AG04450 (cell line): ENCODE measurements around the gene TSPAN33. TPM values are rescaled to one million over a fixed set of nuclear protein-coding genes. Genes with fewer than 3 reads are reported as not detected.

ENCODE experiments used
- CTCF ChIA-PET: fragments of 300-600, 350-600 bp; formaldehyde crosslinking; extraction: SDS; loops from one replicate; lab custom pipeline; 2022; ENCODE audit warnings: antibody characterized with exemption, inconsistent platforms; lab: Charles Lee
- POLR2A ChIA-PET: fragments of 350-600 bp; formaldehyde crosslinking; extraction: SDS; loops from one replicate; lab custom pipeline; 2021; ENCODE audit warnings: antibody characterized with exemption, inconsistent platforms; lab: Yijun Ruan, JAX
- DNase-seq: peaks from one replicate; pipeline ENCODE4 v3.0.0-alpha.2; 2011; ENCODE audit warnings: low read depth, low spot score
- H3K27ac ChIP-seq: one replicate; pipeline ENCODE4 v1.5.1; 2012; ENCODE audit warnings: low read depth, low read length, control low read depth
- H3K27me3 ChIP-seq: one replicate; pipeline ENCODE4 v1.6.0; 2012; ENCODE audit warnings: low read length; ENCODE audit not compliant: control insufficient read depth, insufficient read depth
- H3K4me3 ChIP-seq: 2 replicates; pipeline ENCODE4 v1.5.1; 2011; ENCODE audit warnings: mild to moderate bottlenecking, low read depth, low read length, control low read depth
- H3K9me3 ChIP-seq: 2 replicates; pipeline ENCODE4 v1.5.1; 2012; ENCODE audit warnings: low read length; ENCODE audit not compliant: control insufficient read depth, insufficient read depth
- polyA plus RNA-seq: library from polyadenylated mRNA; depleted of rRNA; stranded (reverse); fragments of >200 nt; gene quantifications from 2 replicates; pipeline ENCODE4 v1.2.3, GENCODE V29; 2011
- TF ChIP-seq, protein P1 (sequence below): IDR thresholded peaks from 2 replicates; pipeline ENCODE4 v1.5.1; 2011; ENCODE audit warnings: low read depth, low read length, control low read depth, inconsistent platforms

TSPAN33 gene
- polyA plus RNA-seq, 1 experiment = 0.88 TPM

DNA sequence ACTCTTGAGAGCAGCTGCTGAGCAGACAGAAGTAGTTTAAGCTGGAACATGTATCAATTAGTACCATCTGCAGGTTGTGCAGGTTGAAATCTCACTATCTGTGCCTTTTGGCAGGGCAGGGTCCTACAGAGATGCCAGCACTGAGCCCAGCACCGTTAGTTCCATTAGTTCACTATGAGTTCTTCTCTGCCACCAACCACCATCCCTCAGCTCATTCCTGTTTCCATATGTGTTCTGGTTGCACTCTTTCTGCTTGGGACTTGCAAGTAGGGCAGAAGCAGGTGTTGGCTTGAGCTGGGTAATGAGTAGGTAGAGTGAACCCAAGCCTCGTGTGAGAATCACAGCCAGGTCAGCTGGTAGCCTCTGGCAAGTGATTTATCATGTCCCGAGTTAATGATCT, 46.8 kb downstream of the TSPAN33 start:
- ChIA-PET CTCF (interaction anchor here (2.1 kb wide), 1 partner anchor 28 kb away, joined by 15 read pairs; no protein-coding TSS in a partner anchor), POLR2A (no interaction called here)
- no peak overlapping the region for H3K27ac ChIP-seq
- H3K9me3 ChIP-seq = no peaks in the 10 kb centered on the region
- peaks cover 3% of the 10 kb centered on the region for H3K27me3 ChIP-seq
- DNase-seq = no peak
- TF ChIP-seq, protein P1, sequence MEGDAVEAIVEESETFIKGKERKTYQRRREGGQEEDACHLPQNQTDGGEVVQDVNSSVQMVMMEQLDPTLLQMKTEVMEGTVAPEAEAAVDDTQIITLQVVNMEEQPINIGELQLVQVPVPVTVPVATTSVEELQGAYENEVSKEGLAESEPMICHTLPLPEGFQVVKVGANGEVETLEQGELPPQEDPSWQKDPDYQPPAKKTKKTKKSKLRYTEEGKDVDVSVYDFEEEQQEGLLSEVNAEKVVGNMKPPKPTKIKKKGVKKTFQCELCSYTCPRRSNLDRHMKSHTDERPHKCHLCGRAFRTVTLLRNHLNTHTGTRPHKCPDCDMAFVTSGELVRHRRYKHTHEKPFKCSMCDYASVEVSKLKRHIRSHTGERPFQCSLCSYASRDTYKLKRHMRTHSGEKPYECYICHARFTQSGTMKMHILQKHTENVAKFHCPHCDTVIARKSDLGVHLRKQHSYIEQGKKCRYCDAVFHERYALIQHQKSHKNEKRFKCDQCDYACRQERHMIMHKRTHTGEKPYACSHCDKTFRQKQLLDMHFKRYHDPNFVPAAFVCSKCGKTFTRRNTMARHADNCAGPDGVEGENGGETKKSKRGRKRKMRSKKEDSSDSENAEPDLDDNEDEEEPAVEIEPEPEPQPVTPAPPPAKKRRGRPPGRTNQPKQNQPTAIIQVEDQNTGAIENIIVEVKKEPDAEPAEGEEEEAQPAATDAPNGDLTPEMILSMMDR = no peak
- H3K4me3 ChIP-seq = no peak overlapping the region

DNA sequence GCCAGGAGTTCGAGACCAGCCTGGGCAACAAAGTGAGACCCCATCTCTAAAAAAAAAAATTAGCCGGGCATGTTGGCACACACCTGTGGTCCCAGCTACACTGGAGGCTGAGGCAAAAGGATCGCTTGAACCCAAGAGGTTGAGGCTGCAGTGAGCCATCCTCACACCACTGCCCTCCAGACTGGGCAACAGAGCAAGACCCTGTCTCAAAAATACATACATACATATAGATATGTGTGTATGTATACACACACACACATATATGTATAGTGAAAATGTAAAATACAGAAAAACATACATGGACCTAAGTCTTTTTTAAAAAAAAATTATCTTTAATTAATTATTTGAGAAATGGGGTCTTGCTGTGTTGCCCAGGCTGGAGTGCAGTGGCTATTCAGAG, 49.4 kb downstream of the TSPAN33 start:
- no peak overlapping the region for H3K4me3 ChIP-seq
- TF ChIP-seq, protein P1 = no peak
- ChIA-PET POLR2A (no interaction called here), CTCF (interaction anchor here (0.9 to 2.6 kb wide), 5 partner anchors 17 to 102 kb away, joined by 3 to 12 read pairs (median 4); no protein-coding TSS in a partner anchor)
- no peaks in the 10 kb centered on the region for H3K9me3 ChIP-seq
- no peaks in the 10 kb centered on the region for H3K27me3 ChIP-seq
- H3K27ac ChIP-seq = no peak overlapping the region
- no peak for DNase-seq

DNA sequence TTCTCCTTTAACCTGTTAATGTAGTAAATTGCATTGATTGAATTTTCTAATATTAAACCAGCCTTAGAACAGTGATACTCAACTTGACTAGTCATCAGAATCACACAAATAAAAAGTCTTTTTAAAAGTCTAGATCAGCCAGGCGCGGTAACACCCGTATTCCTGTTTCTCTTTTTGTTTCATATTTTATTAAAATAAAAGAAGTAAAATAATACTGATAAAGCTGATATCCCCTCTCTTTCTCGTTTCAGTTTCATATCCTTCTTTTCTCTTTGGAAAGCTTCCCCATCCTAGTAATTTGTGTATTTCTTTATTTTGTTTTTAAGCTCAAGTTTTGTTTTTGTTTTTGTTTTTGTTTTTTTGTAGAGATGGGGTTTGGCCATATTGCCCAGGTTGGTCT, 53.3 kb downstream of the TSPAN33 start:
- Histone ChIP-seq H3K27ac (no peak overlapping the region), H3K4me3 (no peak overlapping the region), H3K9me3 (no peaks in the 10 kb centered on the region), H3K27me3 (no peaks in the 10 kb centered on the region)
- ChIA-PET CTCF (interaction anchor here (0.7 to 1.3 kb wide), 4 partner anchors 12 to 34 kb away, joined by 3 to 8 read pairs (median 4); no protein-coding TSS in a partner anchor), POLR2A (no interaction called here)
- TF ChIP-seq, protein P1 = no peak
- DNase-seq = no peak

DNA sequence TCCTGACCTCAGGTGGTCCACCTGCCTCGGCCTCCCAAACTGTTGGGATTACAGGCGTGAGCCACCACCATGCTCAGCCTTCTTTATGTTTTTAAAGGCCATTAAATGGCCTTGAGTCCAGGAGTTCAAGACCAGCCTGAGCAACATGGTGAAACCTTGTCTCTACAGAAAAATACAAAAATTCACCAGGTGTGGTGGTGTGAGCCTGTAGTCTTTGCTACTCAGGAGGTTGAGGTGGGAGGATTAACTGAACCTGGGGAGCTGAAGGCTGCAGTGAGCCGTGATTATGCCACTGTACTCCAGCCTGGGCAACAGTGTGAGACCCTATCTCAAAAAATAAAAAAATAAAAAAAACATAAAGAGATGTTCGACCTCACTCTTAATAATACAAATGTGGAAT, 54.9 kb downstream of the TSPAN33 start:
- H3K27me3 ChIP-seq = no peaks in the 10 kb centered on the region
- ChIA-PET POLR2A (no interaction called here), CTCF (interaction anchor here (0.6 to 1.8 kb wide), 3 partner anchors 11 to 272 kb away, joined by 4 read pairs; no protein-coding TSS in a partner anchor)
- TF ChIP-seq, protein P1 = no peak
- no peak for DNase-seq
- no peak overlapping the region for H3K27ac ChIP-seq
- no peaks in the 10 kb centered on the region for H3K9me3 ChIP-seq
- no peak overlapping the region for H3K4me3 ChIP-seq

DNA sequence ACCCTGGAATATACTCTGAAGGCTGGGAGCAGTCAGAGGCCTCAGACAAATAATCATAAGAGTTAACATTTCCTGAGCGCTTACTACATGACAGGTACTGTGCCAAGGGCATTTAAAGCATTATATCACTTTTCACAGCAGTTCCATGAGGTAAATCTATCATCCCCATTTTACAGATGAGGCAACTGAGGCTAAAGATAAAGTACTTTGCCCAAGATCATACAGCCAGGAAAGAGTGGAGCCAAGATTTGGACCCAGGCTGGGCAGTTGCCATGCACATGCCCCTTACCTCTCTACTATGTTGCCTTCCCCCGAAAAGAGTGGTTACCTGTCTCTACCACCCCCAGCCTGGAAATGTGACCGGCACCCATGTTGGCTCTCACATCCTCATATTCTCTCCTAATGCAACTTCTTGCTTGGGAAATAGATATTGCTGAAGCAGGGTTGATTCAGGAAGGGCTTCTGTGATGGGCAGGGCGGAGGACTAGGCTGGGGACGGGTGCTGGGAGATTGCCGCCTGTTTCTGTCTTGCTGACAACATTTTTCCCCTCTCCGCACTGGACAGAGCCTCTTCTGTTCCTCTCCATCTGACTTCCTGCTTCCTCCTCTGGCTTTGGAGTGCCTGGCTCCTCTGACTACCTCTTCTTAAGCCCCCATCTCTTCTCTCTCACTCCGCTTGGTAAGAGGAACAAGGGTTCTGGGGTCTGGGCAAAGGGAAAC, 57.7 kb downstream of the TSPAN33 start:
- H3K9me3 ChIP-seq = no peaks in the 10 kb centered on the region
- DNase-seq = no peak
- H3K27me3 ChIP-seq = no peaks in the 10 kb centered on the region
- ChIA-PET POLR2A (no interaction called here), CTCF (interaction anchor here (2.1 kb wide), 1 partner anchor 38 kb away, joined by 13 read pairs; no protein-coding TSS in a partner anchor)
- TF ChIP-seq, protein P1 = no peak
- H3K4me3 ChIP-seq = no peak overlapping the region
- H3K27ac ChIP-seq = no peak overlapping the region
